ENCODE data around the gene RHOC. TPM values are rescaled to one million over a fixed set of nuclear protein-coding genes. Genes with fewer than 3 reads are reported as not detected.

RHOC gene
- polyA plus RNA-seq, 1 of the 3 experiments (the other 2 are of a cell fraction): 1,028 TPM

DNA sequence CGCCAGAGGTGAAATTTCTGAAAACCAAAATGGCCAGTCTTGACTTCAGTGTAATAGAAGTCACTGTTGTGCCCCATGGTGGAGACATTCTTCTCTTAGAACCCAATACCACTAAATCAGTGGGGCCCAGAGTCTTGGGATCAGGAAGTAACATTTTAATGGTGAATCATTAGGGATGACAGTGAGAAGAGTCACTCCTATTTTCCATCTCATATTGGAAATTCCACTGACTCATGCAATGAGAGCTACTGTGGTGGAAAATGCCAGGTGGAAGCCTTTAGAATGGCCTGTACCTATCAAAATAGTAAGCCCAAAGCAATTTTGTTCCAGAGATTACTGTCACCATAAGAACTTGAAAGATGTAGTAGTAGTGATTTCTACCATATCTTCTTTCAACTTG, 28.8 kb upstream of the RHOC start (continued):
- TF ChIP-seq, protein P1, sequence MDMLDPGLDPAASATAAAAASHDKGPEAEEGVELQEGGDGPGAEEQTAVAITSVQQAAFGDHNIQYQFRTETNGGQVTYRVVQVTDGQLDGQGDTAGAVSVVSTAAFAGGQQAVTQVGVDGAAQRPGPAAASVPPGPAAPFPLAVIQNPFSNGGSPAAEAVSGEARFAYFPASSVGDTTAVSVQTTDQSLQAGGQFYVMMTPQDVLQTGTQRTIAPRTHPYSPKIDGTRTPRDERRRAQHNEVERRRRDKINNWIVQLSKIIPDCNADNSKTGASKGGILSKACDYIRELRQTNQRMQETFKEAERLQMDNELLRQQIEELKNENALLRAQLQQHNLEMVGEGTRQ (IDR thresholded peaks at IDR 0.05; ENCODE audit: borderline replicate concordance, low read depth, low read length): no peak
- TF ChIP-seq POLR2AphosphoS5 (IDR thresholded peaks at IDR 0.05; ENCODE audit: low read depth, low read length) (peak; percentile 29; the same call in 1 of the 2 replicates), MXI1 (IDR thresholded peaks at IDR 0.05; ENCODE audit: low read depth, low read length) (no peak), CHD2 (IDR thresholded peaks at IDR 0.05; ENCODE audit: low read length, partially characterized antibody) (no peak), RAD21 (IDR thresholded peaks at IDR 0.05; ENCODE audit: low read length) (no peak), TEAD4 (IDR thresholded peaks at IDR 0.05; ENCODE audit: borderline replicate concordance, insufficient read depth) (0 out of 2 replicates have a peak, but pooled peaks have one; percentile 44), TAF1 (IDR thresholded peaks at IDR 0.05; ENCODE audit: borderline replicate concordance, low read depth, low read length) (no peak), ELF1 (IDR thresholded peaks at IDR 0.05) (peak; percentile 57), GATA2 (CRISPR knock-in tag; IDR thresholded peaks at IDR 0.05) (no peak), FOSL2 (IDR thresholded peaks at IDR 0.05; ENCODE audit: borderline replicate concordance, low read depth) (peak; percentile 97), RFX5 (IDR thresholded peaks at IDR 0.05; ENCODE audit: low read length) (no peak), SMC3 (IDR thresholded peaks at IDR 0.05; ENCODE audit: low read depth, low read length) (no peak), NRF1 (IDR thresholded peaks at IDR 0.05; ENCODE audit: low read depth, low read length) (no peak), EZH2phosphoT487 (IDR thresholded peaks at IDR 0.05; ENCODE audit: borderline replicate concordance, low read depth) (no peak), FOXJ3 (CRISPR knock-in tag; IDR thresholded peaks at IDR 0.05) (no peak), TCF12 (IDR thresholded peaks at IDR 0.05) (peak; percentile 90)
- TF ChIP-seq, protein P2, sequence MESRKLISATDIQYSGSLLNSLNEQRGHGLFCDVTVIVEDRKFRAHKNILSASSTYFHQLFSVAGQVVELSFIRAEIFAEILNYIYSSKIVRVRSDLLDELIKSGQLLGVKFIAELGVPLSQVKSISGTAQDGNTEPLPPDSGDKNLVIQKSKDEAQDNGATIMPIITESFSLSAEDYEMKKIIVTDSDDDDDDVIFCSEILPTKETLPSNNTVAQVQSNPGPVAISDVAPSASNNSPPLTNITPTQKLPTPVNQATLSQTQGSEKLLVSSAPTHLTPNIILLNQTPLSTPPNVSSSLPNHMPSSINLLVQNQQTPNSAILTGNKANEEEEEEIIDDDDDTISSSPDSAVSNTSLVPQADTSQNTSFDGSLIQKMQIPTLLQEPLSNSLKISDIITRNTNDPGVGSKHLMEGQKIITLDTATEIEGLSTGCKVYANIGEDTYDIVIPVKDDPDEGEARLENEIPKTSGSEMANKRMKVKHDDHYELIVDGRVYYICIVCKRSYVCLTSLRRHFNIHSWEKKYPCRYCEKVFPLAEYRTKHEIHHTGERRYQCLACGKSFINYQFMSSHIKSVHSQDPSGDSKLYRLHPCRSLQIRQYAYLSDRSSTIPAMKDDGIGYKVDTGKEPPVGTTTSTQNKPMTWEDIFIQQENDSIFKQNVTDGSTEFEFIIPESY (IDR thresholded peaks at IDR 0.05; ENCODE audit: borderline replicate concordance, low read depth): no peak

DNA sequence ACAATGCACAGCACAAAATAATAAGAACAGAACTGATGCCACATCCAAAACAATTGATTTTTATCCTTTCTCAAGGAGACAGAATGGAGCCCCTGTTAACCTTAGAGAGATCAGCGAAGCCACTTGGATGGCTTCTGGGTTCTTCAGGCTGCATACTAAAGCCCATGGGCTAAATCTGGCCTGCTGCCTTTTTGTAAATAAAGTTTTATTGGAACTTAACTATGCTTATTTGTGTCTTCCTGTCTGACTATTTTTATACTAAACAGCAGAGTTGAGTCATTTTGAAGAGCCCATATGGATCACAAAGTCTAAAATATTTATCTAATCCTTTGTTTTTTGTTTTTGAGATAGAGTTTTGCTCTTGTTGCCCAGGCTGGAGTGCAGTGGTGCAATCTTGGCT, 24.5 kb upstream of the RHOC start:
- H3K9me2 ChIP-seq: no peaks in the 10 kb centered on the region
- ChIA-PET POLR2A (no interaction called here), CTCF (interaction anchor here (1.2 to 2.6 kb wide), 3 partner anchors 13 to 72 kb away, joined by 7 to 17 read pairs (median 15); partner anchors contain the start of gene PPM1J)
- no peaks in the 10 kb centered on the region for H3K36me3 ChIP-seq (replicated peaks in 1 of 2; ENCODE audit: control insufficient read depth in 1 of 2, insufficient read depth in 2 of 2, low read length in 1 of 2)
- TF ChIP-seq SMC3 (IDR thresholded peaks at IDR 0.05; ENCODE audit: low read depth, low read length): no peak
- no peak for TF ChIP-seq NFIC (IDR thresholded peaks at IDR 0.05; ENCODE audit: borderline replicate concordance)
- no peak for TF ChIP-seq GATA2 (CRISPR knock-in tag; IDR thresholded peaks at IDR 0.05)
- no peak for TF ChIP-seq EP300 (IDR thresholded peaks at IDR 0.05; ENCODE audit: borderline replicate concordance in 1 of 2, low read depth in 1 of 2, low read length in 1 of 2)
- TF ChIP-seq, protein P3, sequence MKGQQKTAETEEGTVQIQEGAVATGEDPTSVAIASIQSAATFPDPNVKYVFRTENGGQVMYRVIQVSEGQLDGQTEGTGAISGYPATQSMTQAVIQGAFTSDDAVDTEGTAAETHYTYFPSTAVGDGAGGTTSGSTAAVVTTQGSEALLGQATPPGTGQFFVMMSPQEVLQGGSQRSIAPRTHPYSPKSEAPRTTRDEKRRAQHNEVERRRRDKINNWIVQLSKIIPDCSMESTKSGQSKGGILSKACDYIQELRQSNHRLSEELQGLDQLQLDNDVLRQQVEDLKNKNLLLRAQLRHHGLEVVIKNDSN (IDR thresholded peaks at IDR 0.05; ENCODE audit: borderline replicate concordance, low read depth): no peak
- H3K9me3 ChIP-seq: no peaks in the 10 kb centered on the region
- no peak overlapping the region for H3K4me2 ChIP-seq
- no peak overlapping the region for H3K9ac ChIP-seq
- H3F3A ChIP-seq (replicated peaks; ENCODE audit: insufficient read depth): peaks cover 8% of the 10 kb centered on the region
- no peaks in the 10 kb centered on the region for H3K79me2 ChIP-seq (ENCODE audit: insufficient read depth)
- no peak overlapping the region for H3K4me3 ChIP-seq (ENCODE audit: low read depth in 2 of 2, low read length in 1 of 2)
- no peaks in the 10 kb centered on the region for H4K20me1 ChIP-seq (ENCODE audit: insufficient read depth)
- 92% methylated on average over 1 of the region's 1 CpG for WGBS (ENCODE audit: low lambda C conversion rate)
- DNase-seq: no peak
- H2AFZ ChIP-seq (ENCODE audit: low read depth): no peak overlapping the region
- H3K27me3 ChIP-seq (ENCODE audit: insufficient read depth): no peaks in the 10 kb centered on the region
- no peak overlapping the region for H3K27ac ChIP-seq (ENCODE audit: low read depth in 2 of 2, low read length in 1 of 2)
- no peaks in the 10 kb centered on the region for H3K4me1 ChIP-seq (ENCODE audit: control insufficient read depth in 1 of 2, insufficient read depth in 2 of 2, low read depth in 1 of 2, low read length in 1 of 2)

Data from SK-N-SH (cell line).